ENCODE data around the gene ARHGEF7.

Gene ARHGEF7

GRCh38 chr13:111288276-111288675 lies 173.2 kb downstream of the ARHGEF7 start:
- H3K36me3 ChIP-seq (ENCODE audit: insufficient read depth, insufficient read length, low read length): peaks cover 76% of the 10 kb centered on the region
- TF ChIP-seq SUZ12 (IDR thresholded peaks at IDR 0.05; ENCODE audit: extremely low read depth, insufficient read depth, insufficient read length) (no peak), YY1 (IDR thresholded peaks at IDR 0.05; ENCODE audit: insufficient read depth, insufficient read length) (no peak)
- peaks cover 4% of the 10 kb centered on the region for H3K4me1 ChIP-seq (ENCODE audit: insufficient read depth, insufficient read length)
- H3K4me3 ChIP-seq (ENCODE audit: insufficient read length, low read depth): no peak overlapping the region
- no peak overlapping the region for H3K9ac ChIP-seq (ENCODE audit: insufficient read length, low read depth)
- no peak for DNase-seq (ENCODE audit: low read depth, low spot score)
- no peaks in the 10 kb centered on the region for H3K27me3 ChIP-seq (ENCODE audit: insufficient read depth, insufficient read length)
- H3K9me3 ChIP-seq (ENCODE audit: insufficient read depth, low read length): no peaks in the 10 kb centered on the region

- H3K9ac ChIP-seq (ENCODE audit: insufficient read length, low read depth): no peak overlapping the region
- no peak overlapping the region for H3K4me3 ChIP-seq (ENCODE audit: insufficient read length, low read depth)
- peaks cover 4% of the 10 kb centered on the region for H3K4me1 ChIP-seq (ENCODE audit: insufficient read depth, insufficient read length)
- H3K27me3 ChIP-seq (ENCODE audit: insufficient read depth, insufficient read length): no peaks in the 10 kb centered on the region
- DNase-seq (ENCODE audit: low read depth, low spot score): no peak
- H3K9me3 ChIP-seq (ENCODE audit: insufficient read depth, low read length): no peaks in the 10 kb centered on the region
- TF ChIP-seq YY1 (IDR thresholded peaks at IDR 0.05; ENCODE audit: insufficient read depth, insufficient read length) (no peak), SUZ12 (IDR thresholded peaks at IDR 0.05; ENCODE audit: extremely low read depth, insufficient read depth, insufficient read length) (no peak), ZNF274 (IDR thresholded peaks at IDR 0.05; ENCODE audit: low read depth, low read length) (no peak)
- H3K36me3 ChIP-seq (ENCODE audit: insufficient read depth, insufficient read length, low read length): peaks cover 74% of the 10 kb centered on the region
Measured at GRCh38 chr13:111289251-111289650, 174.1 kb downstream of the ARHGEF7 start.

- no peaks in the 10 kb centered on the region for H3K27me3 ChIP-seq (ENCODE audit: insufficient read depth, insufficient read length)
- peaks cover 57% of the 10 kb centered on the region for H3K36me3 ChIP-seq (ENCODE audit: insufficient read depth, insufficient read length, low read length)
- no peak for DNase-seq (ENCODE audit: low read depth, low spot score)
- TF ChIP-seq ZNF274 (IDR thresholded peaks at IDR 0.05; ENCODE audit: low read depth, low read length) (no peak), SUZ12 (IDR thresholded peaks at IDR 0.05; ENCODE audit: extremely low read depth, insufficient read depth, insufficient read length) (no peak), YY1 (IDR thresholded peaks at IDR 0.05; ENCODE audit: insufficient read depth, insufficient read length) (no peak)
- H3K4me3 ChIP-seq (ENCODE audit: insufficient read length, low read depth): no peak overlapping the region
- peaks cover under 1% of the 10 kb centered on the region for H3K4me1 ChIP-seq (ENCODE audit: insufficient read depth, insufficient read length)
- no peaks in the 10 kb centered on the region for H3K9me3 ChIP-seq (ENCODE audit: insufficient read depth, low read length)
- no peak overlapping the region for H3K9ac ChIP-seq (ENCODE audit: insufficient read length, low read depth)
Measured at GRCh38 chr13:111291908-111292307, 176.8 kb downstream of the ARHGEF7 start.

- no peak overlapping the region for H3K9ac ChIP-seq (ENCODE audit: insufficient read length, low read depth)
- no peak for TF ChIP-seq ZNF274 (IDR thresholded peaks at IDR 0.05; ENCODE audit: low read depth, low read length)
- TF ChIP-seq SUZ12 (IDR thresholded peaks at IDR 0.05; ENCODE audit: extremely low read depth, insufficient read depth, insufficient read length): no peak
- TF ChIP-seq YY1 (IDR thresholded peaks at IDR 0.05; ENCODE audit: insufficient read depth, insufficient read length): no peak
- DNase-seq (ENCODE audit: low read depth, low spot score): no peak
- peaks cover 50% of the 10 kb centered on the region for H3K36me3 ChIP-seq (ENCODE audit: insufficient read depth, insufficient read length, low read length)
- no peaks in the 10 kb centered on the region for H3K9me3 ChIP-seq (ENCODE audit: insufficient read depth, low read length)
- no peaks in the 10 kb centered on the region for H3K27me3 ChIP-seq (ENCODE audit: insufficient read depth, insufficient read length)
- no peak overlapping the region for H3K4me3 ChIP-seq (ENCODE audit: insufficient read length, low read depth)
- H3K4me1 ChIP-seq (ENCODE audit: insufficient read depth, insufficient read length): no peaks in the 10 kb centered on the region
Measured at GRCh38 chr13:111292710-111293485, 177.8 kb downstream of the ARHGEF7 start.

- Histone ChIP-seq H3K36me3 (ENCODE audit: insufficient read depth, insufficient read length, low read length) (peaks cover 44% of the 10 kb centered on the region), H3K4me1 (ENCODE audit: insufficient read depth, insufficient read length) (no peaks in the 10 kb centered on the region), H3K9me3 (ENCODE audit: insufficient read depth, low read length) (no peaks in the 10 kb centered on the region), H3K27me3 (ENCODE audit: insufficient read depth, insufficient read length) (no peaks in the 10 kb centered on the region), H3K9ac (ENCODE audit: insufficient read length, low read depth) (no peak overlapping the region), H3K4me3 (ENCODE audit: insufficient read length, low read depth) (no peak overlapping the region)
- TF ChIP-seq SUZ12 (IDR thresholded peaks at IDR 0.05; ENCODE audit: extremely low read depth, insufficient read depth, insufficient read length) (no peak), ZNF274 (IDR thresholded peaks at IDR 0.05; ENCODE audit: low read depth, low read length) (no peak), YY1 (IDR thresholded peaks at IDR 0.05; ENCODE audit: insufficient read depth, insufficient read length) (no peak)
- no peak for DNase-seq (ENCODE audit: low read depth, low spot score)
Measured at GRCh38 chr13:111295886-111296285, 180.8 kb downstream of the ARHGEF7 start.

- Histone ChIP-seq H3K36me3 (ENCODE audit: insufficient read depth, insufficient read length, low read length) (peaks cover 43% of the 10 kb centered on the region), H3K4me1 (ENCODE audit: insufficient read depth, insufficient read length) (no peaks in the 10 kb centered on the region), H3K27me3 (ENCODE audit: insufficient read depth, insufficient read length) (no peaks in the 10 kb centered on the region), H3K9ac (ENCODE audit: insufficient read length, low read depth) (no peak overlapping the region), H3K4me3 (ENCODE audit: insufficient read length, low read depth) (no peak overlapping the region), H3K9me3 (ENCODE audit: insufficient read depth, low read length) (no peaks in the 10 kb centered on the region)
- TF ChIP-seq ZNF274 (IDR thresholded peaks at IDR 0.05; ENCODE audit: low read depth, low read length) (no peak), SUZ12 (IDR thresholded peaks at IDR 0.05; ENCODE audit: extremely low read depth, insufficient read depth, insufficient read length) (no peak), YY1 (IDR thresholded peaks at IDR 0.05; ENCODE audit: insufficient read depth, insufficient read length) (no peak)
- no peak for DNase-seq (ENCODE audit: low read depth, low spot score)
Measured at GRCh38 chr13:111296417-111296816, 181.3 kb downstream of the ARHGEF7 start.

GRCh38 chr13:111298214-111298975 lies 183.3 kb downstream of the ARHGEF7 start:
- H3K9ac ChIP-seq (ENCODE audit: insufficient read length, low read depth): no peak overlapping the region
- no peaks in the 10 kb centered on the region for H3K4me1 ChIP-seq (ENCODE audit: insufficient read depth, insufficient read length)
- TF ChIP-seq SUZ12 (IDR thresholded peaks at IDR 0.05; ENCODE audit: extremely low read depth, insufficient read depth, insufficient read length): no peak
- TF ChIP-seq ZNF274 (IDR thresholded peaks at IDR 0.05; ENCODE audit: low read depth, low read length): no peak
- no peak for TF ChIP-seq YY1 (IDR thresholded peaks at IDR 0.05; ENCODE audit: insufficient read depth, insufficient read length)
- no peaks in the 10 kb centered on the region for H3K27me3 ChIP-seq (ENCODE audit: insufficient read depth, insufficient read length)
- H3K4me3 ChIP-seq (ENCODE audit: insufficient read length, low read depth): no peak overlapping the region
- H3K9me3 ChIP-seq (ENCODE audit: insufficient read depth, low read length): no peaks in the 10 kb centered on the region
- DNase-seq (ENCODE audit: low read depth, low spot score): no peak
- H3K36me3 ChIP-seq (ENCODE audit: insufficient read depth, insufficient read length, low read length): peaks cover 47% of the 10 kb centered on the region
